HG02973 (cell line): ENCODE measurements around the gene NUSAP1.
"Not testable (repeated sequence)": the region's sequence is repeated elsewhere in the genome, so short reads cannot be mapped to it uniquely, and the experiment has no call there.

Experiments
- ATAC-seq: cut with Tn5 transposase; IDR thresholded peaks from one replicate; pipeline ENCODE4 v1.9.1; 2021; ENCODE audit warnings: moderate library complexity; ENCODE audit not compliant: unreplicated experiment

Gene NUSAP1

GRCh38 chr15:41331833-41332193 lies 868 bp upstream of the NUSAP1 start:
- ATAC-seq: no peak

GRCh38 chr15:41333026-41333562 lies 413 bp downstream of the NUSAP1 start:
- peak; percentile 23 for ATAC-seq

- ATAC-seq: no peak
Observed at GRCh38 chr15:41334293-41335120, 1.8 kb downstream of the NUSAP1 start.

- ATAC-seq: no peak
Observed at GRCh38 chr15:41336549-41336948, 3.9 kb downstream of the NUSAP1 start.

GRCh38 chr15:41337047-41337446 lies 4.4 kb downstream of the NUSAP1 start:
- ATAC-seq: no peak

GRCh38 chr15:41337631-41338522 lies 5.2 kb downstream of the NUSAP1 start:
- no peak for ATAC-seq

GRCh38 chr15:41340189-41340695 lies 7.6 kb downstream of the NUSAP1 start:
- no peak for ATAC-seq

- ATAC-seq: no peak
Observed at GRCh38 chr15:41341519-41341918, 8.8 kb downstream of the NUSAP1 start.

GRCh38 chr15:41347236-41347635 lies 14.6 kb downstream of the NUSAP1 start:
- ATAC-seq: no peak

GRCh38 chr15:41350057-41350717 lies 17.5 kb downstream of the NUSAP1 start:
- ATAC-seq: no peak

GRCh38 chr15:41354371-41354770 lies 21.7 kb downstream of the NUSAP1 start:
- no peak for ATAC-seq

- no peak for ATAC-seq
Observed at GRCh38 chr15:41367418-41367817, 34.7 kb downstream of the NUSAP1 start.

- ATAC-seq: no peak
Observed at GRCh38 chr15:41377978-41378377, 45.3 kb downstream of the NUSAP1 start.

- not testable (repeated sequence) for ATAC-seq
Observed at GRCh38 chr15:41383974-41384749, 51.5 kb downstream of the NUSAP1 start.

GRCh38 chr15:41387646-41388045 lies 55.0 kb downstream of the NUSAP1 start:
- no peak for ATAC-seq

- ATAC-seq: no peak
Observed at GRCh38 chr15:41392659-41393058, 60.0 kb downstream of the NUSAP1 start.

GRCh38 chr15:41394924-41395323 lies 62.2 kb downstream of the NUSAP1 start:
- ATAC-seq: no peak

GRCh38 chr15:41396111-41396510 lies 63.4 kb downstream of the NUSAP1 start:
- no peak for ATAC-seq

- peak; percentile 20 for ATAC-seq
Observed at GRCh38 chr15:41401904-41402267, 69.2 kb downstream of the NUSAP1 start.

GRCh38 chr15:41407341-41407740 lies 74.7 kb downstream of the NUSAP1 start:
- ATAC-seq: no peak
